Right lobe of liver (tissue), 4 donors: Measurements from ENCODE around the gene MAGI1.

Experiments
- POLR2A ChIP-seq: fragments of 450-650 bp; IDR thresholded peaks from one replicate; pipeline ENCODE4 v1.6.1; 2017; ENCODE audit warnings: antibody characterized with exemption, mild to moderate bottlenecking
- TF ChIP-seq, protein P1 (sequence below), 4 donors: fragments of 200-600 bp in 3 of 4; fragments of 450-650 bp in 1 of 4; IDR thresholded peaks; one replicate each; pipeline versions ENCODE4 v1.5.1 to v1.8.0; 2016 to 2022; ENCODE audit warnings: antibody characterized with exemption in 4 of 4, mild to moderate bottlenecking in 2 of 4
- donor health status: DM: no; HTN: no; CAD: no.
- donor health status: DM: no; HTN: no; CAD: no.
- donor health status: DM: no; HTN: yes; CAD: no.

DNA sequence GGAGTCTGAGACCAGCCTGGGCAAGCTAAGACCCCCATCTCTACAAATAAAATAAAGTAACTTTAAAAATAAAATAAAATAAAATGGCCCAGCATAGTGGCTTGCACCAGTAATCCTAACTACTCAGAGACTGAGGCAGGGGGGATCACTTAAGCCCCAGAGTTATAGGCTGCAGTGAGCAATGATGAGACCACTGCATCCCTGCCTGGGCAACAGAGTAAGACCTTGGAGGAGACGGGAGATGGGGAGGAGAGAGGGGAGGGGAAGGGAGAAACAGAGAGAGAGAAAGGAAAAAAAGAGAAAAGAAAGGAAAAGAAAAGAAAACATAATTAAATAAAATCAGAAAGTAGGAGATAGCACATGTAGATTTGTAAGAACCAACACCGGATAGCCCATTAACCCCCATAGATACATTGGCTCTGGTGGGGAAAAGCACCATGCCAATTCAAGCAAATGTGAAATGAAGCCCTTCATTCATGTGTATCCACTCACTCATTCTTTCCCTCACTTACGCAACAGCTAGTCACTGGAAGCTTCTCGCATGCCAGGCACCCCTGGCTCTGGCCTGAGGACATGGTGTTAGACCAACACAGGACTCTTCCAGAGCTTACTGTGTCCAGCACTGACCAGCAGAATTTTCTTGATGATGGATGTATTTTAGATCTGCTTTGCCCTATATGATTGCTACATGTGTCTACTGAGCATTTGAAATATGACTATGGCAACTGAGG, 183.2 kb downstream of the MAGI1 start:
- TF ChIP-seq, protein P1, sequence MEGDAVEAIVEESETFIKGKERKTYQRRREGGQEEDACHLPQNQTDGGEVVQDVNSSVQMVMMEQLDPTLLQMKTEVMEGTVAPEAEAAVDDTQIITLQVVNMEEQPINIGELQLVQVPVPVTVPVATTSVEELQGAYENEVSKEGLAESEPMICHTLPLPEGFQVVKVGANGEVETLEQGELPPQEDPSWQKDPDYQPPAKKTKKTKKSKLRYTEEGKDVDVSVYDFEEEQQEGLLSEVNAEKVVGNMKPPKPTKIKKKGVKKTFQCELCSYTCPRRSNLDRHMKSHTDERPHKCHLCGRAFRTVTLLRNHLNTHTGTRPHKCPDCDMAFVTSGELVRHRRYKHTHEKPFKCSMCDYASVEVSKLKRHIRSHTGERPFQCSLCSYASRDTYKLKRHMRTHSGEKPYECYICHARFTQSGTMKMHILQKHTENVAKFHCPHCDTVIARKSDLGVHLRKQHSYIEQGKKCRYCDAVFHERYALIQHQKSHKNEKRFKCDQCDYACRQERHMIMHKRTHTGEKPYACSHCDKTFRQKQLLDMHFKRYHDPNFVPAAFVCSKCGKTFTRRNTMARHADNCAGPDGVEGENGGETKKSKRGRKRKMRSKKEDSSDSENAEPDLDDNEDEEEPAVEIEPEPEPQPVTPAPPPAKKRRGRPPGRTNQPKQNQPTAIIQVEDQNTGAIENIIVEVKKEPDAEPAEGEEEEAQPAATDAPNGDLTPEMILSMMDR (IDR thresholded peaks at IDR 0.05) = no peak
- no peak for TF ChIP-seq POLR2A
